Aorta (tissue), 5 donors: ENCODE measurements around the gene SACM1L. TPM values are rescaled to one million over a fixed set of nuclear protein-coding genes. Genes with fewer than 3 reads are reported as not detected.

Source experiments
- ATAC-seq: fragments of 200-7000 bp; cut with Tn5 transposase; one replicate; pipeline ENCODE4 v1.9.1; 2022; ENCODE audit warnings: moderate library complexity; ENCODE audit not compliant: low FRiP score
- DNase-seq, 2 donors: peaks; one replicate each; pipeline ENCODE4 v3.0.0-alpha.2; 2020
- H3K27ac ChIP-seq, 2 donors: one replicate each; pipeline ENCODE4 v1.5.1; 2013; ENCODE audit warnings: low read length in 2 of 2, mild to moderate bottlenecking in 2 of 2, moderate library complexity in 2 of 2, control low read depth in 1 of 2, inconsistent platforms in 1 of 2, low read depth in 1 of 2
- H3K27me3 ChIP-seq, 2 donors: one replicate each; pipeline ENCODE4 v1.6.1; 2013; ENCODE audit warnings: control low read depth in 1 of 2, low read length in 1 of 2, mild to moderate bottlenecking in 1 of 2, moderate library complexity in 1 of 2; ENCODE audit not compliant: insufficient read depth in 2 of 2, control insufficient read depth in 1 of 2
- H3K36me3 ChIP-seq, 2 donors: one replicate each; pipeline ENCODE4 v1.6.1; 2013; ENCODE audit warnings: control low read depth in 1 of 2, low read length in 1 of 2, mild to moderate bottlenecking in 1 of 2; ENCODE audit not compliant: insufficient read depth in 2 of 2, control insufficient read depth in 1 of 2
- H3K4me1 ChIP-seq, 2 donors: one replicate each; pipeline ENCODE4 v1.6.1; 2013; ENCODE audit warnings: low read length in 2 of 2, control low read depth in 1 of 2, mild to moderate bottlenecking in 1 of 2, moderate library complexity in 1 of 2; ENCODE audit not compliant: insufficient read depth in 2 of 2, control insufficient read depth in 1 of 2
- H3K4me3 ChIP-seq, 2 donors: one replicate each; pipeline ENCODE4 v1.5.1; 2013; ENCODE audit warnings: low read length in 2 of 2, control low read depth in 1 of 2, mild to moderate bottlenecking in 1 of 2
- H3K9me3 ChIP-seq: one replicate; pipeline ENCODE4 v1.6.1; 2013; ENCODE audit warnings: mild to moderate bottlenecking, low read length; ENCODE audit not compliant: control insufficient read depth
- WGBS, 2 donors: extraction: QIAGEN DNeasy Blood & Tissue Kit; methylation state at CpG; one replicate each; pipeline ENCODE4 v1.1.7; 2013; 5-methylcytosine and 5-hydroxymethylcytosine counted together
- intact Hi-C, 2 donors: fragments of 100-400 bp; cut with DNase I; formaldehyde crosslinking; loops; one replicate each; pipeline versions ENCODE4 v1.14.2 to v1.15.0; 2022
- polyA plus RNA-seq, 2 donors: library from polyadenylated mRNA; stranded (reverse); fragments of 200-250 nt; gene quantifications; one replicate each; pipeline ENCODE4 v1.2.3, GENCODE V29; 2013
- total RNA-seq, 2 donors: library from RNA; stranded (reverse); fragmentation: NEBNext Ultra II Directional; extraction: Animal tissue kit (Norgen Biotek cat#: 25700); gene quantifications; one replicate each; pipeline ENCODE4 v1.2.1, GENCODE V29; 2021
- donor health status: healthy with polysubstance abuse.
- donor health status: Bipolar disorder and iron deficiency.
- donor health status: DM: no; HTN: no; CAD: no.
- donor health status: DM: no; HTN: no; CAD: no.
- donor health status: DM: yes; HTN: yes; CAD: no.

Gene SACM1L
- total and polyA plus RNA-seq, 4 donors = 16.4 to 52.3 (median 35.2) TPM

- Histone ChIP-seq H3K27me3 (no peaks in the 10 kb centered on the region), H3K9me3 (no peaks in the 10 kb centered on the region), H3K4me1 (no peaks in the 10 kb centered on the region), H3K4me3 (no peak overlapping the region), H3K36me3 (no peaks in the 10 kb centered on the region), H3K27ac (no peak overlapping the region)
- intact Hi-C loops = loop anchor here (5.0 to 10.0 kb wide), 2 partner anchors 315 to 317 kb away; no protein-coding TSS in a partner anchor
- no peak for ATAC-seq
- 89% methylated on average over 12 of the region's 12 CpGs for WGBS, 2 donors
- DNase-seq = no peak
Measured at GRCh38 chr3:45759851-45760250, 70.7 kb downstream of the SACM1L start.

- intact Hi-C loops = loop anchor here (5.0 to 10.0 kb wide), 2 partner anchors 314 to 316 kb away; no protein-coding TSS in a partner anchor
- Histone ChIP-seq H3K4me3 (no peak overlapping the region), H3K27me3 (no peaks in the 10 kb centered on the region), H3K9me3 (no peaks in the 10 kb centered on the region), H3K27ac (no peak overlapping the region), H3K36me3 (no peaks in the 10 kb centered on the region), H3K4me1 (no peaks in the 10 kb centered on the region)
- peak; percentile 62 for ATAC-seq
- 36 to 37% methylated on average over 14 of the region's 14 CpGs for whole genome bisulfite sequencing, 2 donors
- DNase-seq = no peak
Measured at GRCh38 chr3:45760878-45761711, 71.9 kb downstream of the SACM1L start.

DNA sequence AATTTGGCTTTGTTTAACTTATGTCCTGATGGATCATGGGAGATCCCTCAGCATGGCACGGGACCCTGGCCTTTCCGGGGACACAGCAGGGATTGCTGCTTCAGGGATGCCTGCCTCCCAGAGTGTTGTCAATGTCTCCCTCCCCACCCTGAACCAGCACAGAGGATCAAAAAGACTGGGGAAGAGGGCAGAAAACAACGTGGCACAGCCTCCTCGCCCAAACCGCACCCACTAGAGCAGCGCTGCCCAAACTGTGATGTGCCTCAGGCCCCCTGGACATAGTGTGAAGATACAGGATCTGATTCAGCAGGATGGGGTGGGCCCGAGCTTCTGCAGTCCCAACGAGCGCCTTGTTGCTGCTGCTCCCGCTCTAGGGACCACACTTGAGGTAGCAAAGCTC lies 72.6 kb downstream of the SACM1L start:
- no peak for ATAC-seq
- intact Hi-C loops = loop anchor here (5.0 to 10.0 kb wide), 2 partner anchors 313 to 315 kb away; no protein-coding TSS in a partner anchor

DNA sequence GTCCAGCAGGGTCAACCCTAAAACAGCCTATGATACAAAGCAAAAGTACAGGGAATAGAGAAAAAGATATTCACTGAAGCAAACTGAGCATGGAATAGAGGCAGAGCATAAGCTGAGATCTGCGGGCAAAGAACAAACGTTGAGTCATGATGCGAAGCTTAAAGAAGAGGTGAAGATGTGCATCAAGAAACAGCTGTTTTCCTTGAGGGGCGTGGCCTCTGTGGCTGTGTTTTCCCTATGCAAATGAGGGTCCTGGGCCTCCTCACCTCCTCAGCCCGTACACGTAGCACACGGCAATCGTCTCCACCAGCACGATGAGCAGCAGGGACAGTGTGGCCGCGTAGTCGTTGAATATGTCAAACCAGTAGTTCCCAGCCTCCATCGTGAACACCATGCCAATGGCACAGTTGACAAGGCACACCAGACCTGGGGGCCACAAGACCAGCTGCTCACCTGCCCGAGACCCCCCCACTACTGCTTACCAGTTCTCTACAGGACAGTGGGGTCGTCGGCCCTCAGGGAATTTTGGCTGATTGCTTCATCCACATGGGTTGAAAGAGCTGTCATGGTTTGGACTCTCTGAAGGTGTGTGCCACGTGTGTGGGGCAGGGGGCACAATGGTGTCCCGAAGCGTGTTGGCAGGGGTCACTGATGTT lies 73.6 kb downstream of the SACM1L start:
- Histone ChIP-seq H3K36me3 (no peaks in the 10 kb centered on the region), H3K4me3 (no peak overlapping the region), H3K9me3 (no peaks in the 10 kb centered on the region), H3K27me3 (no peaks in the 10 kb centered on the region), H3K4me1 (no peaks in the 10 kb centered on the region), H3K27ac (no peak overlapping the region)
- no peak for DNase-seq
- 88 to 91% methylated on average over 19 of the region's 19 CpGs for WGBS, 2 donors
- intact Hi-C loops = loop anchor here (5.0 to 10.0 kb wide), 2 partner anchors 312 to 315 kb away; no protein-coding TSS in a partner anchor
- no peak for ATAC-seq

More for the DNA sequence above, 72.6 kb downstream of the SACM1L start:
- Histone ChIP-seq H3K4me3 (no peak overlapping the region), H3K9me3 (no peaks in the 10 kb centered on the region), H3K27me3 (no peaks in the 10 kb centered on the region), H3K36me3 (no peaks in the 10 kb centered on the region), H3K27ac (no peak overlapping the region), H3K4me1 (no peaks in the 10 kb centered on the region)
- WGBS, 2 donors = 89% methylated on average over 10 of the region's 10 CpGs
- no peak for DNase-seq

GRCh38 chr3:45763303-45763675 lies 74.1 kb downstream of the SACM1L start:
- WGBS, 2 donors = 89 to 95% methylated on average over 5 of the region's 5 CpGs
- no peaks in the 10 kb centered on the region for H3K4me1 ChIP-seq
- H3K9me3 ChIP-seq = no peaks in the 10 kb centered on the region
- peak; percentile 19 for ATAC-seq
- H3K4me3 ChIP-seq = no peak overlapping the region
- no peaks in the 10 kb centered on the region for H3K27me3 ChIP-seq
- no peak for DNase-seq
- no peak overlapping the region for H3K27ac ChIP-seq
- no peaks in the 10 kb centered on the region for H3K36me3 ChIP-seq
- intact Hi-C loops = loop anchor here (5.0 to 10.0 kb wide), 2 partner anchors 312 to 314 kb away; no protein-coding TSS in a partner anchor

DNA sequence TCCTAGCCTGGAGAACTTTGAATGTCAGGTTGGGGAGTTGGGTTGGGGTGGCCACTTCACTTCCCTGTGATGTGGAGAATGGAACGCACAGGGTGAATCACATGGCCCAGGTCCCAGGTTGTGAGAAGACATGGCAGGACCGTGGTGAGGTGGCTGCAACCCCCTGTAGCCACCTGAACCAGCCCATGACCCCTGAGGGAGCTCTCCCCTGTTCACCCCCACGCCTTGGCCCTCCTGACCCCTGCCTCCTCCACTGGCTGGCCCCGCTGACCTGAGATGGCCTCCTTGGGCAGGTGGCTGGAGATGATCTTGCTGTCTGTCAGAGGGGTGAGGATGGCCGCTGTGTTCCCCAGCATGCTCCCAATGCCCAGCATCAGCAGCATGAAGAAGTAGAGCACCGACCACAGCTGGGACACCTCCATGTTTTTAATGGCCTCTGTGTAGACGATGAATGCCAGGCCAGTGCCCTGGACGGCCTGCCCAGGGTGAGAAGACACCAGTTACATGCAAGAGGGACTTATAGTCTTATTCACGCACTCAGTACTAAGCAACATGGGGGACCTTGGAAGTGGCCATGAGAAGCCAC lies 76.2 kb downstream of the SACM1L start:
- Histone ChIP-seq H3K9me3 (no peaks in the 10 kb centered on the region), H3K4me1 (no peaks in the 10 kb centered on the region), H3K27ac (no peak overlapping the region), H3K27me3 (no peaks in the 10 kb centered on the region), H3K36me3 (no peaks in the 10 kb centered on the region), H3K4me3 (no peak overlapping the region)
- intact Hi-C loops = loop anchor here in 1 of 2 donors (10.0 kb wide), 1 partner anchor 309 kb away; no protein-coding TSS in a partner anchor
- DNase-seq = no peak
- 85 to 86% methylated on average over 9 of the region's 9 CpGs for WGBS, 2 donors
- no peak for ATAC-seq

GRCh38 chr3:45765958-45766357 lies 76.8 kb downstream of the SACM1L start:
- DNase-seq (no peak), ATAC-seq (no peak)
- H3K4me3 ChIP-seq = no peak overlapping the region
- no peaks in the 10 kb centered on the region for H3K36me3 ChIP-seq
- 77 to 80% methylated on average over 8 of the region's 8 CpGs for whole genome bisulfite sequencing, 2 donors
- intact Hi-C loops = loop anchor here in 1 of 2 donors (10.0 kb wide), 1 partner anchor 309 kb away; no protein-coding TSS in a partner anchor
- no peaks in the 10 kb centered on the region for H3K27me3 ChIP-seq
- H3K4me1 ChIP-seq = no peaks in the 10 kb centered on the region
- no peaks in the 10 kb centered on the region for H3K9me3 ChIP-seq
- H3K27ac ChIP-seq = no peak overlapping the region

GRCh38 chr3:45771166-45771775 lies 82.1 kb downstream of the SACM1L start:
- ATAC-seq (peak; percentile 35), DNase-seq (no peak)
- no peaks in the 10 kb centered on the region for H3K9me3 ChIP-seq
- intact Hi-C loops = loop anchor here in 1 of 2 donors (10.0 kb wide), 1 partner anchor 134 kb away; no protein-coding TSS in a partner anchor
- no peaks in the 10 kb centered on the region for H3K27me3 ChIP-seq
- H3K4me3 ChIP-seq = no peak overlapping the region
- no peak overlapping the region for H3K27ac ChIP-seq
- H3K4me1 ChIP-seq = no peaks in the 10 kb centered on the region
- no peaks in the 10 kb centered on the region for H3K36me3 ChIP-seq
- WGBS, 2 donors = 93% methylated on average over 9 of the region's 9 CpGs
